SK-N-SH (cell line): ENCODE data around the gene PHF21B. TPM values are rescaled to one million over a fixed set of nuclear protein-coding genes. Genes with fewer than 3 reads are reported as not detected.

Experiments
- CTCF ChIA-PET: fragments of 300-600, 350-600 bp; formaldehyde crosslinking; extraction: SDS; loops from one replicate; lab custom pipeline; 2021; lab: Yijun Ruan, JAX
- POLR2A ChIA-PET: fragments of 350-600 bp; sonication (Branson Sonifier 250); formaldehyde crosslinking; extraction: SDS; loops from one replicate; lab custom pipeline; 2020; ENCODE audit warnings: antibody characterized with exemption, inconsistent platforms; lab: Yijun Ruan, JAX
- DNase-seq: peaks from one replicate; pipeline ENCODE4 v3.0.0; 2012
- H2AFZ ChIP-seq: fragments of 200-600 bp; sonication (generic); 2 replicates; pipeline ENCODE4 v1.8.1; 2016; ENCODE audit warnings: antibody characterized with exemption, mild to moderate bottlenecking, low read depth
- H3F3A ChIP-seq: fragments of 200-600 bp; sonication (generic); replicated peaks from 2 replicates; pipeline ENCODE3; 2016; ENCODE audit warnings: antibody characterized with exemption, mild to moderate bottlenecking; ENCODE audit not compliant: insufficient read depth
- H3K27ac ChIP-seq, 2 experiments: fragments of 200-500 bp in 1 of 2; fragments of 200-600 bp in 1 of 2; sonication (Bioruptor generic) in 1 of 2; sonication (generic), shearing (Covaris generic) in 1 of 2; 2 replicates each; pipeline versions ENCODE4 v1.5.1 to v1.6.1; 2014 to 2016; ENCODE audit warnings: low read depth in 2 of 2, inconsistent platforms in 1 of 2, low read length in 1 of 2, mild to moderate bottlenecking in 1 of 2, mixed read lengths in 1 of 2
- H3K27me3 ChIP-seq: fragments of 200-600 bp; sonication (generic), shearing (Covaris generic); 2 replicates; pipeline ENCODE4 v1.6.1; 2016; ENCODE audit warnings: mixed run types; ENCODE audit not compliant: insufficient read depth
- H3K36me3 ChIP-seq, 2 experiments: fragments of 200-500 bp in 1 of 2; fragments of 200-600 bp in 1 of 2; sonication (Bioruptor generic) in 1 of 2; sonication (generic) in 1 of 2; replicated peaks in 1 of 2; 2 replicates each; pipeline versions ENCODE3 to v1.5.1; 2014 to 2016; ENCODE audit warnings: low read length in 1 of 2, mild to moderate bottlenecking in 1 of 2; ENCODE audit not compliant: insufficient read depth in 2 of 2, control insufficient read depth in 1 of 2
- H3K4me1 ChIP-seq, 2 experiments: fragments of 200-500 bp in 1 of 2; fragments of 200-600 bp in 1 of 2; sonication (Bioruptor generic) in 1 of 2; sonication (generic), shearing (Covaris generic) in 1 of 2; 2 replicates each; pipeline versions ENCODE4 v1.5.1 to v1.6.1; 2014 to 2016; ENCODE audit warnings: low read depth in 1 of 2, low read length in 1 of 2, mixed run types in 1 of 2; ENCODE audit not compliant: insufficient read depth in 2 of 2, control insufficient read depth in 1 of 2
- H3K4me2 ChIP-seq: fragments of 200-600 bp; sonication (generic), shearing (Covaris generic); 2 replicates; pipeline ENCODE4 v1.6.1; 2017; ENCODE audit warnings: mixed run types
- H3K4me3 ChIP-seq, 2 experiments: fragments of 200-500 bp in 1 of 2; fragments of 200-600 bp in 1 of 2; sonication (Bioruptor generic) in 1 of 2; sonication (generic), shearing (Covaris generic) in 1 of 2; 2 replicates each; pipeline versions ENCODE4 v1.5.1 to v1.8.1; 2014 to 2016; ENCODE audit warnings: low read depth in 2 of 2, inconsistent platforms in 1 of 2, low read length in 1 of 2, mild to moderate bottlenecking in 1 of 2, mixed read lengths in 1 of 2, moderate library complexity in 1 of 2
- H3K79me2 ChIP-seq: fragments of 200-600 bp; sonication (generic); 2 replicates; pipeline ENCODE4 v1.8.1; 2017; ENCODE audit warnings: mild to moderate bottlenecking; ENCODE audit not compliant: insufficient read depth
- H3K9ac ChIP-seq: fragments of 200-600 bp; sonication (generic); 2 replicates; pipeline ENCODE4 v1.6.1; 2017; ENCODE audit warnings: mixed run types
- H3K9me2 ChIP-seq: fragments of 200-600 bp; sonication (generic); 2 replicates; pipeline ENCODE4 v1.6.1; 2017; ENCODE audit warnings: mixed run types
- H3K9me3 ChIP-seq: fragments of 200-600 bp; sonication (generic); 2 replicates; pipeline ENCODE4 v1.6.1; 2017; ENCODE audit warnings: mixed run types, mild to moderate bottlenecking, moderate library complexity
- H4K20me1 ChIP-seq: fragments of 200-600 bp; sonication (generic); 2 replicates; pipeline ENCODE4 v1.6.1; 2017; ENCODE audit warnings: mild to moderate bottlenecking, mixed run types; ENCODE audit not compliant: insufficient read depth
- CHD2 ChIP-seq: fragments of 150-350 bp; IDR thresholded peaks from 2 replicates; pipeline ENCODE4 v1.6.1; 2018; ENCODE audit warnings: low read length; ENCODE audit not compliant: partially characterized antibody
- EP300 ChIP-seq, 2 experiments: IDR thresholded peaks; 2 replicates each; pipeline versions ENCODE4 v1.4.0 to v1.6.1; 2012; ENCODE audit warnings: borderline replicate concordance in 1 of 2, low read depth in 1 of 2, low read length in 1 of 2
- EZH2phosphoT487 ChIP-seq: fragments of 200-600 bp; sonication (generic); IDR thresholded peaks from 2 replicates; pipeline ENCODE4 v1.6.1; 2017; ENCODE audit warnings: low read depth, mixed run types, mild to moderate bottlenecking, antibody characterized with exemption, moderate library complexity, borderline replicate concordance
- FOSL2 ChIP-seq: IDR thresholded peaks from 2 replicates; pipeline ENCODE4 v1.4.0; 2012; ENCODE audit warnings: low read depth, mild to moderate bottlenecking, moderate library complexity, borderline replicate concordance
- FOXM1 ChIP-seq: IDR thresholded peaks from 2 replicates; pipeline ENCODE4 v1.4.0; 2012; ENCODE audit warnings: low read depth, mild to moderate bottlenecking
- JUND ChIP-seq: IDR thresholded peaks from 2 replicates; pipeline ENCODE4 v1.4.0; 2012
- MXI1 ChIP-seq: IDR thresholded peaks from 2 replicates; pipeline ENCODE4 v1.6.1; 2012; ENCODE audit warnings: mild to moderate bottlenecking, low read depth, low read length, improper control_type of control experiment
- NFIC ChIP-seq: IDR thresholded peaks from 2 replicates; pipeline ENCODE4 v1.4.0; 2012; ENCODE audit warnings: borderline replicate concordance
- NRF1 ChIP-seq: IDR thresholded peaks from 2 replicates; pipeline ENCODE4 v1.6.1; 2012; ENCODE audit warnings: low read depth, mild to moderate bottlenecking, low read length
- POLR2AphosphoS5 ChIP-seq: IDR thresholded peaks from 2 replicates; pipeline ENCODE4 v1.6.1; 2012; ENCODE audit warnings: low read depth, low read length
- RAD21 ChIP-seq: IDR thresholded peaks from 2 replicates; pipeline ENCODE4 v1.6.1; 2012; ENCODE audit warnings: mild to moderate bottlenecking, low read length
- RCOR1 ChIP-seq: fragments of 150-350 bp; IDR thresholded peaks from 2 replicates; pipeline ENCODE4 v1.6.1; 2017; ENCODE audit warnings: antibody characterized with exemption, low read length
- RFX5 ChIP-seq: IDR thresholded peaks from 2 replicates; pipeline ENCODE4 v1.6.1; 2012; ENCODE audit warnings: mild to moderate bottlenecking, improper control_type of control experiment, low read length
- SMC3 ChIP-seq: IDR thresholded peaks from 2 replicates; pipeline ENCODE4 v1.6.1; 2012; ENCODE audit warnings: low read depth, low read length, improper control_type of control experiment
- TEAD4 ChIP-seq: IDR thresholded peaks from 2 replicates; pipeline ENCODE4 v1.4.0; 2012; ENCODE audit warnings: mild to moderate bottlenecking, borderline replicate concordance; ENCODE audit not compliant: insufficient read depth
- YY1 ChIP-seq: IDR thresholded peaks from 2 replicates; pipeline ENCODE4 v1.4.0; 2012; ENCODE audit warnings: low read depth, mild to moderate bottlenecking
- ZBTB33 ChIP-seq: IDR thresholded peaks from 2 replicates; pipeline ENCODE4 v1.4.0; 2012; ENCODE audit warnings: low read depth, borderline replicate concordance
- WGBS: methylation state at CpG from one replicate; pipeline ENCODE4 v1.1.6; 2017; ENCODE audit warnings: low lambda C conversion rate; 5-methylcytosine and 5-hydroxymethylcytosine counted together
- polyA plus RNA-seq, 3 experiments: library from polyadenylated mRNA; depleted of rRNA; stranded (reverse); fragments of >200 nt; gene quantifications; 2 replicates each; pipeline ENCODE4 v1.2.3, GENCODE V29; 2012
- TF ChIP-seq, protein P1 (sequence below): fragments of 150-350 bp; IDR thresholded peaks from 2 replicates; pipeline ENCODE4 v1.6.1; 2017; ENCODE audit warnings: antibody characterized with exemption, low read length, low read depth, borderline replicate concordance
- TF ChIP-seq, protein P2 (sequence below): IDR thresholded peaks from 2 replicates; pipeline ENCODE4 v1.4.0; 2012; ENCODE audit warnings: low read depth

The PHF21B gene
- polyA plus RNA-seq, 1 of the 3 experiments (the other 2 are of a cell fraction) = 0.76 TPM

GRCh38 chr22:45006964-45007390, 2.8 kb downstream of the PHF21B start:
- no peaks in the 10 kb centered on the region for H3K36me3 ChIP-seq
- DNase-seq = peak; percentile 83
- H4K20me1 ChIP-seq = no peaks in the 10 kb centered on the region
- peaks cover 36% of the 10 kb centered on the region for H3K27me3 ChIP-seq
- H3K4me2 ChIP-seq = peak overlapping the region; percentile 37; the same call in 1 of the 2 replicates
- H2AFZ ChIP-seq = no peak overlapping the region
- CTCF ChIA-PET = interaction anchor here (0.6 to 2.0 kb wide), 5 partner anchors 10 to 203 kb away, joined by 3 to 6 read pairs (median 4); no protein-coding TSS in a partner anchor
- H3F3A ChIP-seq = peaks cover 3% of the 10 kb centered on the region
- TF ChIP-seq SMC3 (no peak), FOXM1 (no peak), RAD21 (no peak), CHD2 (peak; percentile 17)
- TF ChIP-seq, all 33 proteins: peak for 1
- Histone ChIP-seq H3K9ac (no peak overlapping the region), H3K4me1 (peaks cover 0 to 10% of the 10 kb centered on the region in 2 experiments; a peak in 2 of 4 replicates), H3K9me3 (no peaks in the 10 kb centered on the region), H3K79me2 (no peaks in the 10 kb centered on the region), H3K4me3 (peak overlapping the region in 1 of 2 experiments; percentile 35; a peak in 2 of 4 replicates), H3K9me2 (no peaks in the 10 kb centered on the region), H3K27ac (no peak overlapping the region; a peak in 1 of 4 replicates)
- 3% methylated on average over 23 of the region's 44 CpGs for WGBS
- POLR2A ChIA-PET = no interaction called here

- CTCF ChIA-PET = interaction anchor here (0.6 to 2.0 kb wide), 5 partner anchors 9 to 956 kb away, joined by 3 to 6 read pairs (median 4); no protein-coding TSS in a partner anchor
- peaks cover 0 to 7% of the 10 kb centered on the region in 2 experiments; a peak in 2 of 4 replicates for H3K4me1 ChIP-seq
These were observed 3.5 kb downstream of the PHF21B start for GRCh38 chr22:45006111-45006963.

DNA sequence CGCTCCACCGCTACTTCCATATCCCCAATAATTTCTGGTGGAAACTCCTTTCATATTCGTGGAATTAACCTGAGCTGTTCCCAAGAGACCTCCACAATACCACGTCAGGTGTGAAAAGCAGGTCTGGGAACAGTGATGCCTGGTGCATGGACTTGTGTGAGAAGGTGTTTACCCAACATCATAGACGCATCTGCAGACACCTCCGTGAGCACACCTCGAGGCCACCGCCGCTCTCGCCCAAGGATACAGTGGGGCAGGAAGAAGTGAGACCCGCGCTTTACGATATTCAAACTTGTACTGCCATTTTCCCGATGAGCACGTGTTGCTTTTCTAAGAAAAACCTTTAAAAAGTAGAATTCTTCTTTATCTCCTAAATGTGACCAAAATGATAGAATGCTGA, 8.2 kb downstream of the PHF21B start:
- no peak overlapping the region for H3K4me3 ChIP-seq
- H3K9ac ChIP-seq = no peak overlapping the region
- POLR2A ChIA-PET = no interaction called here
- TF ChIP-seq EZH2phosphoT487 = no peak
- TF ChIP-seq JUND = no peak
- TF ChIP-seq NRF1 = no peak
- TF ChIP-seq, protein P1, sequence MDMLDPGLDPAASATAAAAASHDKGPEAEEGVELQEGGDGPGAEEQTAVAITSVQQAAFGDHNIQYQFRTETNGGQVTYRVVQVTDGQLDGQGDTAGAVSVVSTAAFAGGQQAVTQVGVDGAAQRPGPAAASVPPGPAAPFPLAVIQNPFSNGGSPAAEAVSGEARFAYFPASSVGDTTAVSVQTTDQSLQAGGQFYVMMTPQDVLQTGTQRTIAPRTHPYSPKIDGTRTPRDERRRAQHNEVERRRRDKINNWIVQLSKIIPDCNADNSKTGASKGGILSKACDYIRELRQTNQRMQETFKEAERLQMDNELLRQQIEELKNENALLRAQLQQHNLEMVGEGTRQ = no peak
- TF ChIP-seq YY1 = no peak
- no peak for TF ChIP-seq POLR2AphosphoS5
- no peak for TF ChIP-seq RFX5
- no peak for TF ChIP-seq RCOR1
- no peak for TF ChIP-seq MXI1
- no peak for TF ChIP-seq RAD21
- TF ChIP-seq, protein P2, sequence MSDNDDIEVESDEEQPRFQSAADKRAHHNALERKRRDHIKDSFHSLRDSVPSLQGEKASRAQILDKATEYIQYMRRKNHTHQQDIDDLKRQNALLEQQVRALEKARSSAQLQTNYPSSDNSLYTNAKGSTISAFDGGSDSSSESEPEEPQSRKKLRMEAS = no peak
- no peak for TF ChIP-seq EP300 (IDR thresholded peaks at IDR 0.05; ENCODE audit: borderline replicate concordance in 1 of 2, low read depth in 1 of 2, low read length in 1 of 2)
- TF ChIP-seq FOSL2 = no peak
- no peak for TF ChIP-seq ZBTB33

More at GRCh38 chr22:45006111-45006963, 3.5 kb downstream of the PHF21B start:
- Histone ChIP-seq H3K27me3 (peaks cover 29% of the 10 kb centered on the region), H3K79me2 (no peaks in the 10 kb centered on the region), H3F3A (peaks cover 3% of the 10 kb centered on the region), H3K9me3 (no peaks in the 10 kb centered on the region), H3K4me3 (peak overlapping the region in 1 of 2 experiments; percentile 35; a peak in 2 of 4 replicates), H3K9ac (no peak overlapping the region), H3K36me3 (no peaks in the 10 kb centered on the region), H4K20me1 (no peaks in the 10 kb centered on the region), H3K9me2 (no peaks in the 10 kb centered on the region), H2AFZ (no peak overlapping the region), H3K27ac (peak overlapping the region in 1 of 2 experiments; percentile 16; a peak in 2 of 4 replicates), H3K4me2 (peak overlapping the region; percentile 37; the same call in 1 of the 2 replicates)
- no peak for DNase-seq
- WGBS = 74% methylated on average over 21 of the region's 21 CpGs
- TF ChIP-seq TEAD4 (no peak), NFIC (no peak)
- POLR2A ChIA-PET = no interaction called here

More for the DNA sequence above, 8.2 kb downstream of the PHF21B start:
- Histone ChIP-seq H3F3A (peaks cover under 1% of the 10 kb centered on the region), H3K9me3 (no peaks in the 10 kb centered on the region), H3K4me1 (peaks cover 0 to 4% of the 10 kb centered on the region in 2 experiments; a peak in 2 of 4 replicates), H3K79me2 (no peaks in the 10 kb centered on the region), H2AFZ (no peak overlapping the region), H3K9me2 (no peaks in the 10 kb centered on the region), H4K20me1 (no peaks in the 10 kb centered on the region), H3K4me2 (no peak overlapping the region), H3K27ac (no peak overlapping the region), H3K27me3 (peaks cover 10% of the 10 kb centered on the region), H3K36me3 (no peaks in the 10 kb centered on the region)
- no peak for DNase-seq
- 79% methylated on average over 15 of the region's 15 CpGs for WGBS
- CTCF ChIA-PET = interaction anchor here (1.2 kb wide), 1 partner anchor 9 kb away, joined by 3 read pairs; no protein-coding TSS in a partner anchor
